Activated CD4-positive, alpha-beta T cell treated with anti-CD3 and anti-CD28 coated beads, Interleukin-2, amount 50 U/mL, for 1 hour (primary cell): Measurements from ENCODE around the gene PMEPA1.

Experiments
- DNase-seq: peaks from one replicate; pipeline ENCODE4 v3.0.0-alpha.2; 2020

PMEPA1 gene

DNA sequence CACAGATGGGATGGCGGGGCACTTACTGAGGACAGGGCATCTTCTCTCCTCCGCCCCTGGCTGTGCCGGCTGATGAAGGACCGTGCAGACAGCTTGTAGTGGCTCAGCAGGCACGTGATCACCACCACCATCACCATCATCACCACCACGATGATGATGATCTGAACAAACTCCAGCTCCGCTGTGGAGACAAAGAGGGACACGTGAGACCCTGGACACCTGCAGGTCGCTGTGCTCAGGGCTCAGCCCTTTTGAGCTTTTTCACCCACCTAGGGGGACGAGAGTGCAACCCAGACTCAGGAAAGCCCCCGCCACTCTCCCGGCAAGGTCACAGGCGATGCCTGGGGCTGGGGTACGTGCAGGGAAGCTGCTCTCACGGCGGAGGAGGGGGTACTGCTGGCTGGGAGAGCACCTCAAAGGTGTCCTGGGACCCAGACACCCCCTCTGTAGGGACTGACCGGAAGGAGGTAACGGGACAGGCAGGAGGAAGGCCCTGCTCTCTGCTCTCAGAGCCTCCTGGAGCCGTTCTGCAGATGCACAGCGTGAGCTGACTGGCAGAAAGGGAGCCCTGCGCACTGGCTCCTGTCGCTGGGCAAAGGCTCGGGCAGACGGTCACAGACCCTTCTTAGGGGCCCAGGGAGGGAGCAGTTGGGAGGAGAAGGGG is 50.2 kb downstream of the PMEPA1 start:
- peak; percentile 0 for DNase-seq

DNA sequence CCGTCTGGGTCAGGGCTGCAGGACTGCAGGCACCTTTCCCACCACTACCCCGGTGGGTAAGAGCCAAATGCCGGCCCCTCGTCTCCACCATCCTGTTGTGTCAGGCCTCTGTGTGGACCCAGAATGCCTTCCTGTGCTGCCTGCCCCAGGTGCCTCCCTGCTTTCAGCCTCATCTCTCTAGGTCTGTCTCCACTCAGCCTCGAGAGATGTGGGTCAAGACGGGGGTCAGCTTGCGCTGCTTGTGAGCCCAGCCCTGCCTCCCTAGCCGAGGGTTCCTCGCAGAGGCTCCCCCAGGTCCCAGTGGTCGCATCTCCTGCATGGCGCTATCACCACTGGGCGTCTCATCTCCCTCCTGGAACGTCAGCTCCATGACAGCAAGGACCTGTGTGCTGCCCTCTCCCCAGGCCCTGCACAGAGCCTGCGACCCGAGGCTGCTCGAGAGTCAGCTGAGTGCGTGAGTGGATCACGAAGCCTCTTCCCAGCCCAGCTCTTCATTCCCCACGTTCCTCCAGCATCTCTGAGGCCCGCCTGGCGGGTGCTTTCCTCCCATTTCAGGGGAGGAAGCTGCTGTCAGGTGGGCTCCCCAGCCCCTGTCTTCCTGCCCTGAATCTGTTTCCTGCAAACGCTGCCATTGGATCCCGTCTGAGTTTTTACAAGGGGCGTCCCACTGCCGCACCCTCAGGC is 50.8 kb downstream of the PMEPA1 start:
- DNase-seq = peak; percentile 0

DNA sequence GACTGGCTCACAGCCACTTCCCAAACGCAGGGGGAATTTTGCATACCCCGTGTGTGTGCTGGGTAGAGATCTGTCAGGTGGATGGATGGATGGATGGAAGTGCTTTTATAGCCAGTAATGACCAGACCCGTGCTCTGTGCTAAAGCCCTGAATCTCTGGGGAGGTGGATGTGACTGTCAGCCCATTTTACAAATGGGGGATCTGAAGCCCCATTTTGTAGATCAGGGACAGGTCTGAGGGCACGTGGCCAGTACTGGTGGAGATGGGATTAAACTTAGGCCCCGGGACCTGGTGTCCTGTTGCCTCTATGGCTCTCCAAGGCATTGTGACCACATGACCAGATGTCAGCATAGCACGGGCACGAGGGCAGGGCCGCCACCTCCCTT is 51.4 kb downstream of the PMEPA1 start:
- DNase-seq = peak; percentile 0

DNA sequence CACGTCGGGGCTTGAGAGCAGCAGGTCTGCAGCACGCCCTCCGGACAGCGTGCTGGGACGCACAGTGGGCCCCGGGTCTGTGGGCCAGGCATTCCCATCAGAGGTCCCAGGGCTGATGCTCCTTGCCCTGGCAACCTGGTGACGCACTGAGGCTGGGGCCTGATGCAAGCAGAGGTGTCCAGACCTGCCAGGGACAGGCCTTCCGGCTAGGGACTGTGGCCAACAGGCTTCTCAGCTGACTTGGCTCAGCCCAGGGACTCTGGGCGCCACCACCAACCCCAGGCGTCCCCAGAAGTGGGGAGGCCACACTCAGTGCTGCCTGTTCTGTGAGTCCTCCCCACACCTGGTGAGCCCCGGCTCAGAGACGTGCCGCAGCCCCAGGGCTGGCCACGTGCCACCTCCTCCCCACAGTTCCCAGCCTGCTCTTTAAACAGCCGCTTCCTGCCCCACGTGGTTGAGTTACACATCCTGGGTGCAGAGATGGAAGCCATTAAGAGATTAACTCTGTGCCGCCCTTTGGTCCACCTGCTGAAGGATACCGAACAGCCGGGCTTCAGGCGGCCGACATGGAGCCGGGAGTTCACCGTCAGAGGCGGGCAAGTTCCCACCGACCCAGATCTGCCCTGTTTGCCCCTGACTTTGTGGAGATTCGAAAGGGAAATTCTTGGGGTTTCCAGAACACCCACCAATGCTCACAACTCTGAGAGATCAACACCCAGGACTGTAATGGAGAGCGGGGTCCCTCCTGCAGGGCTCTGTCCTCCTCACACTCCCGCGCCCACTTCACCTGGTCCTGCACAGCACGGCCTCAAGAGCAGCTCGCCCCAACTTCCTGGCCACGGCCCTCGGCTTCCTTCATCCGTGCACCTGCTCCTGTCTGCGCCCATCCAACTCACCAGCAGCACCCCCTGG is 52.0 kb downstream of the PMEPA1 start:
- DNase-seq = peak; percentile 42

DNA sequence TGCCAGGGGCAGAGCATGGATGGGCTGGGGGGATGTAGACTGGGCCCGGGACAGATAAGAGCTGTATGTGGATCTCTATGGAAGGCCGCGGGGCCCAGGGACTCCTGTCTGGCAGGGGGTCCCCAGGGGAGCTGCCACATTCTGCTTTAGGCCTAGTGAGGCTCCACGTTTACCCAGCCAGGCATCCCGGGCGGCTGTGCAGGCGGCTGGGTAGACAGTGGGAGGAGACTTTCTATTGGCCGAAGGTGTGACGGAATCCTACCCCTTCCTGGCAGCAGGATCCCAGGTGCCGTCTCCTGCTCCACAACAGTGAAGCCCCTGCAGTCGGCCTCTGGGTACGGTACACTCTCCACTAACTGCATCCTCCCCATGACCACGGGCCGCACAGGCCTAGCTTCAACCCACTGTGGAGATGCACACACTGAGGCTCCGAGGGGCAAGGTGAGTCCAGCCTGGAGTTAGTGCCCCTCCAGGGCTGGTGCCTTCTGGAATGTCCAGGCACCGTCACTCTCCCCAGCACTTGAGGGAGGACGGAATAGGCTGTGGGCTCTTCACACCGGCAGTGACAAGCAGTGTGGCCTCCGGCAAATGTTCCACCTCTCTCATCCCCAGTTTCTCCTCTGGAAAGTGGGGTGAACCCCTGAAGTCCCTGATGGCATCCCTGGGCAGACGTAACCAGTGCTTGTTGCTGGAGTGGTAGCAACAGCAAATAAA is 52.8 kb downstream of the PMEPA1 start:
- no peak for DNase-seq

DNA sequence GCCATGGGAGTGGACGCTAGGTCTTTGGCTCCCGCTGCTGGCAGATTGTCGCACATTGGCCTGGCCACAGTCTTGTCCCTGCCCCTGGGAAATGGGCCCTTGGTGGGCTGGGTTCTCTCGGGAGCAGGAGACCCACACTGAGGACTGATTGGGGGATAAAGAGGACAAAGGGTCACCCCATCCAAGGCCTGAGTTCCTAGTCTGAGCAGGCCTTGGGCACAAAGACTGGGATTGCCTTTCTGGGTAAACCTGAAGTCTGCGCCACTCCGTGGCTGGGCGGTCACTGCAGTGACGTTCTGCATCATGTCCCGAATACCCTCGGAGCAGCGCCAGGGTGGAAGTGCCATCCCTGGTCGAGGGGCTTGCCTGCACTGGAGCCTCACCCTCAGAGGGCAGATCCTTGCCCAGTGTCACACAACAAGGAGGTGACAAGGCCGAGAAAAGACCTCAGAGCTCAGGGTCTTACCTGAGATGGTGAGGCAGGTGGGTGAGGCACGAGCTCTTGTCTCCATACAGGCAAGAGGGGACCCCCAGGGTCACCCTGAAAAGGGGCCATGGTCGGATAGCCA is 53.5 kb downstream of the PMEPA1 start:
- no peak for DNase-seq

DNA sequence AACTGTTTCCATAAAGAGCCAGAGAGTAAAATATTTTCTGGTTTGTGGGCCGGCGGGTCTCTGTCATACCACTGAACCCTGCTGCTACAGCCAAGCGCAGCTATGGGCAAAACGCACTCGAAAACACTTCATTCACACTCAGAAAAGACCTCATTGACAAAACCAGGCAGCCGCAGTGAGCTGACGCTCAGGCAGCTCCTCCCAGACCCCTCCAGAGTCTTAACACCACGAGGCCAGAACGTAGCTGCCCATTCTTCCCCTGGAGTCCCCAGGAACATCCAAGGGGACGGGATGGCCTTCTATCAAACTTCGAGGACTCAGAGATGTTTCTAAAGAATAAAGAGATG is 54.0 kb downstream of the PMEPA1 start:
- no peak for DNase-seq

DNA sequence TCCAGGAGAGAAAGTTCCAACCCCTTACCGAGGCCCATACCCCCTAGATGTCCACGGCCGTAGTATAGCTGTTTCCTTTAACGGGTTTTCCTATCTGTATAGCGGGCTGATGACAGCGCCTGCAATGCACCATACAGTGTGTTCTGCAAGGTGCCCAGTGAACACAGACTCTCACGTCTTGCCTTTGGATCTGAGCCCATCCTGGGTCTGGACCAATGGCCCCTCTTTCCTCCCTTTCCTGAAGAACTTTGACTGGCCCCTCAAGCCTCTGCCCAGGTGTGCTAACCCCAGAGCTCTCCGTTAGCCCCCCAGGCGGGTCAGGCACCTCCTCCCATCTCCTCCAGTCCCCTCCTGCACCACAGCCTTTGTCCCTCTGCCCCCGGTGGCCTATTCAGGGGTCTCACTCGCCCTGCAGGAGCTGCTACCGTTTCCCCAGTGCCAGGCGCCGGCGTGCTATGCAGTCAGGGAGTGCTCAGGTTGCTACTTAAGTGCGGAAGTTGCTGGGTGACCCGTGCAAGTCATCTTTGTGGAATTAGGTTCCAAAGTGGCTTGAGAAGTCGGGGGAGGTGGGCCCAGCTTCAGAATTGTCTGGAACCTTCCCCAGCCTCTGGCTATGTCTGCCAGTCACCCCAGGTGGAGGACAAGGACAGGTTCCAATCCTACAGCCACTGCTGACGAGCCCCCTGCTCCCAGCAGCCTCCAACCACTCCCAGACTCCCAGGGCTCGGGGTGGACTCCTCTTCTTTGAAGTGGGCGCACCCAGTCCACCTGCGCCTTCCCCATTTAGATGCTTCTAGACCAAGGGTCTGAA is 54.6 kb downstream of the PMEPA1 start:
- no peak for DNase-seq

DNA sequence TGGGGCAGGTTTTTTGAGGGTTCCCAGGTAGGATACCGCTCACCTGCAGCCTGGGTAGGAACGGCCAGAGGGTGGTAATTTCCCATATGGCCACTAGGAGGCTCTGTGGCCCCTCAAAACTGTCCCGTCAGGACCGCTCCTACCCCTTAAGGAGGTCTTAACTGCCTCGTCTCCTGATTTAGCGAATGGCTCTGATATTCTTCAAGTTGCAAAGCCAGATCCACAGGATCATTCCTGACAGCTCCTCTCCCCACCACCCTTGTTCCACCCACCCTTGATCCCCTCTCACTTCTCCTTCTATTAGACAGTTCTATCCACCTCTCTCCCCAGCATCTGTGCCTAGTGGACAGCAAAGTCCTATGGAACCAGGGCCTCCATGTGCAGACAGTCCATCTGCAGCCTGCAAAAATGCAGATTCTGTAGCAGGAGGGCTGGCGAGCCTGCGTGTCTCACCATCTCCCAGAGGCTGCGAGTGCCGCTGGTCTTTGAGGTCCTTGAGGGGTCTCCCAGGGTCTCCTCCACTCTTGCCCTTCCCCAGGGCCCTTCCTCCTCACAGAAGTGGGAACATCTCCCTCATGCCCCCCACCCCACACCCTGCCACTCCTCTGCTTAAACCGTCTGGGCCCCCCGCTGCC is 55.3 kb downstream of the PMEPA1 start:
- peak; percentile 56 for DNase-seq

DNA sequence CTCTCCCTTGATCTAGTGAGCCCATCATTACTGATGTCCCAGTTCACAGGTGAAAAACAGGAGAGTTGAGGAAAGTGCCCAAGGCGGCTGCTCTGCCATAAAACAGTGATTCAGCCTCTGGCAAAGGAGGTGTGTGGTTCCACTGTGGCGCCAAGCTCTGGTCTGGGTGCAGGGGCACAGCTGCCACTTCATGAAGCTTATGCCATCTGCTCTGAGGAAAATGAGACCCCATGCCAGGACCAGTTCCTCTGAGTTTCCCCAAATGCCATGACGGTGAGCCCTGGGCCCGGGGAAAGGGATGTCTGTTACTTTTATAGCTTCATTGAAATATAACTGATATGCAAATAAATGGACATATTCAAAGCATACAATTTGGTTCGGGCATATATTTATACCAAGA is 55.9 kb downstream of the PMEPA1 start:
- no peak for DNase-seq

DNA sequence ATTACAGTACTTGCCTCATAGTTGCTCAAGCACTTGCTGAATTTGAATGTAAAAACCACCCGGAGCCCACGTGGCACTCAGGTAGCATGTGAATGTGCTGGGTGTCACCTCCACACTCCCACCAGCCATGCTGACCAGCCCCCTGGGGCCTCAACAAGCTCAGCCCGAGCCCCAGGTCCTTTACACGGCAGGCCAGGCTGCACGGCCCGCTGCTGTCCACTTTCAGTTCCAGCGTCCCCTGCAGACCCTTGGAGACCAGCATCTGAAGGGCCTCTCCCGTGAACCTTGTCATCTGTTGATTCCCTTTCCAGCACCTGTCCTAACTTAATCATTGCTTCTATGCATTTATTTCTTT is 56.3 kb downstream of the PMEPA1 start:
- DNase-seq = no peak

DNA sequence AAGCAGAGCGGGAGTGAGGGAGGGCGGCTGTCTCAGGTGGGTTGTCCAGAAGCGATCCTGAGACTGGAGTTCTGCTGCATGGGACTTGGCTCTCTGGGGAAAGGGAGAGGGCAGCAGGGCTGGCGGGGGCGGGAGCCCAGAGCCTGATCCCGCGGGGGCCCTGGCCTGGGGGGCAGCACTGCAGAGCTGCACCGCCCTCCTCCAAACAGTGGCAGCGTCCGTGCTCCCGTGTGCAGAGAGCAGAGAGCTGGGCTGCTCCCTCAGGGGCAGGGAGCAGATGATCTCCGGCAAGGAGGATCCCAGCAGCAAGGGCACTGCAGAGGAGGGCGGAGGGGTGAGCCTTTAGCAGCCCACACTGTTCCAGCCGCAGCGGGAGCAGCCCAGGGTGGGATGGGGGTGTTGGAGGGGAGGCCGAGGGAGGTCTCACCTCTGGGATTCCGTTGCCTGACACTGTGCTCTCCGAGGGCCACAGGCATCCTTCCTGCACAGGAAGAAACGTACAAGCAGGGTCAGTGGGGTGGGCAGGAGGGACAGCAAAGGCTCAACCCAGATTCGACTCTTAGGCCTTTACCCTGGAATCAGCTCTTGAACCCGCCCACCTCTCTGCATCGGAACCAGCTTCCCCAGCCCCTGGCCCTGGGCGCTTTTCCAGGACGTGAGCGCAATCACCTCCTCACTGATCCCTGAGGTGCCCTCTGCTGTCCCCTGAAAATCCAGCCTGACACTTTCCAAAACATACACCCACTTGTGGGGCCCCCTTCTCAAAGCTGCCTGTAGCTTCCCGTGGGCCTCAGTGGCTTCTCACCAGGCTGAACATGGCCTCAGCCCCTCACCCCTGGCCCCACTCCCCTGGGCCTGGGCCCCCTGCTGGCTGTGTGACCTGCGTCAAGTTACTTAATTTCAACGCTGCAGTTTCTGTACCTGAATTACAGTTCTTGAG is 56.9 kb downstream of the PMEPA1 start:
- no peak for DNase-seq

DNA sequence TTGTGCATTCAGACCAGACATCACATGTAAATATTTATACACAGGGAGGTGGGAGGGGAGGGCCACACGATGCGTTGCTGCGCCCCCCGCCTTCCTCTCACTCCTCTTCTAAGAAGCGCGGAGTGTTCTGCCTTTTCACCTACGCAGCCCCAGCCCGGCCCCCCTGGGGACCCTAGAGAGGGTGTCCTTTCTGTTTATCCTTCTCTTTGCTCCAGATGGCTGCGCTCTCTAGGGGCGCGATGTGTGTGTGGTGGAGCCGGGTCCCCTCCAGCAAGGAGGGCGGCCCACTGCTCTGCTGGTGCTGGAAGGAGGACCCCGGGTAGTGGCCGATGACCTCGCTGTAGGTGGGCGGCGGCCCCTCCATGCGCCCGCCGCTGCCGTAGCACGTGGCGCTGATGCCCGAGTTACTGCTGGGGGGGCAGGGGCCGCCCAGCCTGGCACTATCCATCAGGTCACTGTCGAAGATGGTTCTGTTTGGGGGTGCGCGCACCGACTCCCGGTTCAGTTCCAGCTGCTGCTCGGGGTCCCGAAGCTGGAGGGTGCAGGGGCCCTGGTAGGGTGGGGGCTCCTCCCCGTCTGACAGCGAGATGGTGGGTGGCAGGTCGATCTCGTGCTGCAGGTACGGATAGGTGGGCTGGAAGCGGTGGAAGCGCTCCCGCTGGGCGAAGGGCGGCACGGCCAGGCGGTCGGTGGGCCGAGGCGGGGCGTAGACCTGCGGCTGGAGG is 57.8 kb downstream of the PMEPA1 start:
- no peak for DNase-seq

DNA sequence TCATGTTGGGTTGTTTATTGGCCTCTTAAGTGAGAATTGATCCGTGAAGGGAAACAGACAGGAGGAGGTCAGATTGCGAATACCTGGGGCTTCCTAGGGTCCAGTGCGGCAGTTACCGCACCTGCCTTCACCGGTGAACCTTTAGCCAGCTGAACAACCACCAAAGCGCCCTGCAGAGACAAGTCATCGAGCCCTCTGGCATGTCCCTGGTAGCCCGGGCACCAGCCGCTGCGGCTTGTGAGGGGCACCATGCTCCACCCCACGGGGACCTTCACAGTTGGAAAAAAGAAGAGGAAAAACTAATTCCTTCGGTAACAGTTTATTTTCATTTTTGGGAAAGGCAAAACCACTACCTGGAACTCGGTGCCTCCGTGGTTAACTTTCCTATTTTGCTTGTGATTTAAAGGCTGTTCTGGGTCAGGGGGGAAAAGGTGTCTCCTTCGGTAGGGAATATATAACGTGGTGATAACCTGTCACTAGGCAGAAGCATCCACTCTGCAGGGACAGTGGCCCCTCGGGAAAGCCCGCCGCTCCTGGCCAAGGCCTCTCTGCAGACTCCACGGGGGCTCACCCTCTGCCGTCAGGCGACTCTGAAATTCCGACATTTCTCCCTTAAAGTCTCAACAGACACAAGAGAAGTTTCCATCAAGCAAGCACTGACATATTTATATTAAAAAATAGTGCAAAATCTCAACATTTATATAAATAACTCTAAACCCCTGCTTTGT is 58.9 kb downstream of the PMEPA1 start:
- DNase-seq = no peak

DNA sequence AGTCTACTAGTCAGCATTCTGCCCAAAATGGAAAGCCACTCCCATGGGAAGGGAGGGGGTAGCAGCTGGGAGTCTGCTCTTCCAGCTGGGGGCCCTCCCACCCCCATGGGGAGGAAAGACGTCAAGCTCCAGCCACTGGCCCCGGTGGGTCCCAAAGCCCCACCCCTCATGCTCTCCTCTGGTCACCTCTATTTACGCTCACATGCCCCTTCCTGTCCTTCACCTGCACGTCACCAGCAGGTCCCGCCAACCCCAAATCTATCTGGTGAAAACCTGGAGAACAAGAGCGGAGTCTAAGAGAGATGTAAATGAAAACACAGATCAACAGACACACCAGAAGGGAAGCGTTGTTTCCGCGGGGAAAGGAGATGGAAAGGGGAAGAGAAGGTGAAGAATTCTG is 59.5 kb downstream of the PMEPA1 start:
- no peak for DNase-seq

DNA sequence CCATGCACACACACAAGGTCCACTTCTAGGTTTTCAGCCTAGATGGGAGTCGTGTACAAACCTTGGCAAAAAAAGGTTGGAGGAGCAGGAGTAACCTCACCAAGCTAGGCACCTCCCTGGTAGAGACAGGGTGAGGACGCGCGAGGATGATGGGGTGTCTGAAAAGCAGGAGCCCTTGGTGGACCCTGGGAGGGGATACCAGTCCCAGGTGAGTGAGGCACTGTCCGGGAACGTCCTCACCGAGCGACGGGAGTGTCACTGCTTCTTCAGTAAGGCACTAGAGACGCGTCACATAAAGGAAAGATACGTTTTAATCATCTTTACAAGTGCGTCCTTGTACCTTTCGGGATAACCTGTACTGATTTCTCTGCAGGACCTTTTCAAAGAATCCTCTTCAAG is 60.2 kb downstream of the PMEPA1 start:
- no peak for DNase-seq

DNA sequence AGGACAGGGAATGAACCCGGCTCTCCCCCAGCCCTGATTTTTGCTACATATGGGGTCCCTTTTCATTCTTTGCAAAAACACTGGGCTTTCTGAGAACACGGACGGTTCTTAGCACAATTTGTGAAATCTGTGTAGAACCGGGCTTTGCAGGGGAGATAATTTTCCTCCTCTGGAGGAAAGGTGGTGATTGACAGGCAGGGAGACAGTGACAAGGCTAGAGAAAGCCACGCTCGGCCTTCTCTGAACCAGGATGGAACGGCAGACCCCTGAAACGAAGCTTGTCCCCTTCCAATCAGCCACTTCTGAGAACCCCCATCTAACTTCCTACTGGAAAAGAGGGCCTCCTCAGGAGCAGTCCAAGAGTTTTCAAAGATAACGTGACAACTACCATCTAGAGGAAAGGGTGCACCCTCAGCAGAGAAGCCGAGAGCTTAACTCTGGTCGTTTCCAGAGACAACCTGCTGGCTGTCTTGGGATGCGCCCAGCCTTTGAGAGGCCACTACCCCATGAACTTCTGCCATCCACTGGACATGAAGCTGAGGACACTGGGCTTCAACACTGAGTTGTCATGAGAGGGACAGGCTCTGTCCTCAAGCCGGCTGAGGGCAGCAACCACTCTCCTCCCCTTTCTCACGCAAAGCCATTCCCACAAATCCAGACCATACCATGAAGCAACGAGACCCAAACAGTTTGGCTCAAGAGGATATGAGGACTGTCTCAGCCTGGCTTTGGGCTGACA is 60.8 kb downstream of the PMEPA1 start:
- DNase-seq = no peak
